H9 (cell line): Measurements from ENCODE around the gene RGL1. TPM values are rescaled to one million over a fixed set of nuclear protein-coding genes. Genes with fewer than 3 reads are reported as not detected.

ENCODE experiments used
- DNase-seq: peaks from one replicate; pipeline ENCODE4 v3.0.0-alpha.2; 2017
- H2AFZ ChIP-seq: one replicate; pipeline ENCODE4 v1.6.1; 2013; ENCODE audit warnings: mild to moderate bottlenecking, low read length, control low read depth, moderate library complexity
- H2AK5ac ChIP-seq: 2 replicates; pipeline ENCODE4 v1.6.1; 2013; ENCODE audit warnings: low read length, control low read depth, mixed read lengths; ENCODE audit not compliant: insufficient read length
- H2BK120ac ChIP-seq: one replicate; pipeline ENCODE4 v1.6.1; 2013; ENCODE audit warnings: low read depth, mild to moderate bottlenecking, low read length, control low read depth, inconsistent platforms; ENCODE audit not compliant: poor library complexity, severe bottlenecking
- H2BK12ac ChIP-seq: 2 replicates; pipeline ENCODE4 v1.6.1; 2013; ENCODE audit warnings: low read length, control low read depth, mixed read lengths, low read depth; ENCODE audit not compliant: insufficient read length
- H2BK15ac ChIP-seq: 2 replicates; pipeline ENCODE4 v1.6.1; 2013; ENCODE audit warnings: low read depth, low read length, control low read depth
- H2BK20ac ChIP-seq: one replicate; pipeline ENCODE4 v1.6.1; 2013; ENCODE audit warnings: low read depth, mild to moderate bottlenecking, low read length, control low read depth, inconsistent platforms; ENCODE audit not compliant: poor library complexity, severe bottlenecking
- H2BK5ac ChIP-seq: 2 replicates; pipeline ENCODE4 v1.6.1; 2013; ENCODE audit warnings: low read length, control low read depth, mixed read lengths; ENCODE audit not compliant: insufficient read length
- H3K14ac ChIP-seq: 2 replicates; pipeline ENCODE4 v1.6.1; 2013; ENCODE audit warnings: low read length, control low read depth; ENCODE audit not compliant: insufficient read depth
- H3K18ac ChIP-seq: 2 replicates; pipeline ENCODE4 v1.6.1; 2013; ENCODE audit warnings: low read depth, mild to moderate bottlenecking, mixed read lengths, low read length, control low read depth; ENCODE audit not compliant: insufficient read length
- H3K23ac ChIP-seq: 2 replicates; pipeline ENCODE4 v1.6.1; 2013; ENCODE audit warnings: low read length, control low read depth, mixed read lengths, low read depth; ENCODE audit not compliant: insufficient read length
- H3K23me2 ChIP-seq: 2 replicates; pipeline ENCODE4 v1.6.1; 2013; ENCODE audit warnings: low read depth, mild to moderate bottlenecking, mixed read lengths, low read length, control low read depth; ENCODE audit not compliant: insufficient read length, poor library complexity, severe bottlenecking
- H3K27ac ChIP-seq: 2 replicates; pipeline ENCODE4 v1.5.1; 2013; ENCODE audit warnings: low read length, control low read depth, mixed read lengths, low read depth; ENCODE audit not compliant: insufficient read length
- H3K27me3 ChIP-seq: 2 replicates; pipeline ENCODE4 v1.6.1; 2013; ENCODE audit warnings: low read length, control low read depth, inconsistent platforms; ENCODE audit not compliant: insufficient read depth
- H3K4ac ChIP-seq: 2 replicates; pipeline ENCODE4 v1.6.1; 2013; ENCODE audit warnings: low read depth, mild to moderate bottlenecking, control low read depth, inconsistent platforms, low read length, moderate library complexity
- H3K4me1 ChIP-seq: 2 replicates; pipeline ENCODE4 v1.6.1; 2013; ENCODE audit warnings: low read length, control low read depth, inconsistent platforms; ENCODE audit not compliant: insufficient read depth
- H3K4me2 ChIP-seq: 2 replicates; pipeline ENCODE4 v1.6.1; 2013; ENCODE audit warnings: low read length, control low read depth, mixed read lengths; ENCODE audit not compliant: insufficient read length, insufficient read depth
- H3K56ac ChIP-seq: 2 replicates; pipeline ENCODE4 v1.6.1; 2013; ENCODE audit warnings: low read depth, mild to moderate bottlenecking, mixed read lengths, low read length, control low read depth; ENCODE audit not compliant: insufficient read length
- H3K79me1 ChIP-seq: 2 replicates; pipeline ENCODE4 v1.6.1; 2013; ENCODE audit warnings: low read depth, mild to moderate bottlenecking, moderate library complexity, low read length, control low read depth, inconsistent platforms; ENCODE audit not compliant: insufficient read depth, poor library complexity, severe bottlenecking
- H3K79me2 ChIP-seq: 2 replicates; pipeline ENCODE4 v1.6.1; 2013; ENCODE audit warnings: low read length, control low read depth, inconsistent platforms; ENCODE audit not compliant: insufficient read depth
- H3K9ac ChIP-seq: 2 replicates; pipeline ENCODE4 v1.6.1; 2013; ENCODE audit warnings: low read length, control low read depth, mixed read lengths; ENCODE audit not compliant: insufficient read length; ENCODE audit errors: extremely low read depth
- H3K9me3 ChIP-seq: one replicate; pipeline ENCODE4 v1.6.1; 2013; ENCODE audit warnings: low read depth, low read length, inconsistent platforms; ENCODE audit not compliant: control insufficient read depth
- H3T11ph ChIP-seq: one replicate; pipeline ENCODE4 v1.6.1; 2013; ENCODE audit warnings: mild to moderate bottlenecking, low read length, control low read depth, inconsistent platforms
- H4K20me1 ChIP-seq: one replicate; pipeline ENCODE4 v1.6.1; 2013; ENCODE audit not compliant: control insufficient read depth, insufficient read length, insufficient read depth
- H4K5ac ChIP-seq: 2 replicates; pipeline ENCODE4 v1.6.1; 2013; ENCODE audit warnings: low read depth, mild to moderate bottlenecking, mixed read lengths, low read length, control low read depth; ENCODE audit not compliant: insufficient read length
- H4K8ac ChIP-seq: replicated peaks from 2 replicates; pipeline ENCODE4 v1.6.1; 2013; ENCODE audit warnings: low read length, control low read depth, mixed read lengths, low read depth; ENCODE audit not compliant: insufficient read length
- H4K91ac ChIP-seq: 2 replicates; pipeline ENCODE4 v1.6.1; 2013; ENCODE audit warnings: low read depth, mild to moderate bottlenecking, moderate library complexity, mixed read lengths, low read length, control low read depth; ENCODE audit not compliant: insufficient read length
- H3K27ac Mint-ChIP-seq, 3 experiments: 2 replicates in 2 of 3; 3 replicates in 1 of 3; pipeline ENCODE4 v1.8.0; 2020 to 2021; ENCODE audit warnings: mixed read lengths in 3 of 3, mild to moderate bottlenecking in 1 of 3, moderate library complexity in 1 of 3
- H3K27me3 Mint-ChIP-seq: 2 replicates; pipeline ENCODE4 v1.8.0; 2021; ENCODE audit warnings: low read depth, mild to moderate bottlenecking, moderate library complexity, mixed read lengths
- H3K36me3 Mint-ChIP-seq, 3 experiments: 2 replicates in 2 of 3; 3 replicates in 1 of 3; pipeline ENCODE4 v1.8.0; 2020 to 2021; ENCODE audit warnings: low read depth in 3 of 3, mixed read lengths in 3 of 3; ENCODE audit not compliant: insufficient read depth in 1 of 3
- H3K4me1 Mint-ChIP-seq, 2 experiments: 2 replicates each; pipeline ENCODE4 v1.8.0; 2020; ENCODE audit warnings: mixed read lengths in 2 of 2
- H3K4me3 Mint-ChIP-seq, 2 experiments: 2 replicates in 1 of 2; 3 replicates in 1 of 2; pipeline ENCODE4 v1.8.0; 2020 to 2021; ENCODE audit warnings: mild to moderate bottlenecking in 2 of 2, mixed read lengths in 2 of 2, moderate library complexity in 1 of 2
- H3K9me3 Mint-ChIP-seq, 2 experiments: 2 replicates in 1 of 2; 3 replicates in 1 of 2; pipeline ENCODE4 v1.8.0; 2020; ENCODE audit warnings: mild to moderate bottlenecking in 2 of 2, mixed read lengths in 2 of 2, moderate library complexity in 1 of 2
- WGBS: extraction: QIAGEN DNeasy Blood & Tissue Kit; methylation state at CpG from one replicate; pipeline ENCODE4 v1.1.7; 2013; ENCODE audit warnings: missing lambda C conversion rate, low lambda C conversion rate, mixed read lengths; ENCODE audit not compliant: insufficient read length; ENCODE audit errors: extremely low coverage; 5-methylcytosine and 5-hydroxymethylcytosine counted together
- total RNA-seq: library from RNA; stranded (reverse); gene quantifications from 2 replicates; pipeline ENCODE4 v1.2.1, GENCODE V29; 2021
- TF ChIP-seq, protein P1 (sequence below): fragments of 200-600 bp; sonication (generic); conservative IDR thresholded peaks from 3 replicates; pipeline ENCODE4 v1.8.0; 2021; ENCODE audit warnings: antibody characterized with exemption, mild to moderate bottlenecking

RGL1 gene
- total RNA-seq, 1 experiment from 2014 or later, result 1.4 TPM

DNA sequence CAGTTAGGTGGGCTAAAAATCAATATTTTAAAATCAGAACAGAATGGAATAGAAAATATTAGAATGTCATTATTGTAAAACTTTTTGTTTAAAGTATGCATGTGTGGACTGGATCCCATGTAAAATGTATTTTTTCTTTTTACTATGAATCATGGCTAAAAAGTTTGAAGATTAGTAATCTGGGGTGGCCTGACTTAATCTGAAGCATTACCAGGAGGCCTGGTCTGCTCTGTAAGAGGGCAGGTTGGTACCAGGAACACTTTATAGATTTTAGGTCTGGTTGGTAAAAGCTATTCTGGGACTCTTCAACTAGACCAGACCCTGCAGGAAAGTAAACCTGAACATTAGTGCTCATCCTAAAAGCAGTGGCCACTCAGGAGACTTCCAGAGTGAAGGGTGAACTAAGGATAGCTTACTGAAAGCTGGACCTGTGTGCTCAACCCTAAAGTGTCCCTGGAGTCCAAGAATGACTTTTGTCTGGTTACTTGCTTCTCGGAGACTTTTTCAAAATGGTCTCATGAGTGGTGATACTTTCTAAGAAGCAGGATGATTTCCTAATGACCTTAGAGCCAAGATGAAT, 16.5 kb downstream of the RGL1 start:
- DNase-seq, result no peak
- Histone ChIP-seq H3K79me2 (no peaks in the 10 kb centered on the region; the same call in 1 of the 2 replicates), H3K9me3 (no peaks in the 10 kb centered on the region), H2BK20ac (no peak overlapping the region), H3K56ac (no peak overlapping the region), H3K27me3 (no peaks in the 10 kb centered on the region), H3K18ac (no peak overlapping the region), H3K4me2 (no peak overlapping the region), H3K27ac (no peak overlapping the region), H2BK5ac (no peak overlapping the region), H3K4me1 (no peaks in the 10 kb centered on the region), H2BK120ac (no peak overlapping the region), H4K8ac (no peak overlapping the region), H3K4ac (no peak overlapping the region), H2AFZ (no peak overlapping the region), H3K14ac (no peak overlapping the region), H2AK5ac (no peak overlapping the region), H4K91ac (no peak overlapping the region), H3K79me1 (no peaks in the 10 kb centered on the region), H2BK15ac (no peak overlapping the region), H2BK12ac (no peak overlapping the region), H3T11ph (no peak overlapping the region), H4K5ac (no peak overlapping the region), H3K23ac (no peak overlapping the region), H3K9ac (no peak overlapping the region), H4K20me1 (no peaks in the 10 kb centered on the region), H3K23me2 (no peaks in the 10 kb centered on the region)
- Mint-ChIP-seq H3K4me3 (no peak overlapping the region), H3K9me3 (no peaks in the 10 kb centered on the region), H3K36me3 (no peaks in the 10 kb centered on the region), H3K27me3 (no peaks in the 10 kb centered on the region; the same call in 1 of the 2 replicates), H3K4me1 (peaks cover 0 to 5% of the 10 kb centered on the region in 2 experiments; a peak in 3 of 4 replicates), H3K27ac (no peak overlapping the region)
- no CpG with 5 or more reads among the region's 1 CpG for WGBS
- TF ChIP-seq, protein P1, sequence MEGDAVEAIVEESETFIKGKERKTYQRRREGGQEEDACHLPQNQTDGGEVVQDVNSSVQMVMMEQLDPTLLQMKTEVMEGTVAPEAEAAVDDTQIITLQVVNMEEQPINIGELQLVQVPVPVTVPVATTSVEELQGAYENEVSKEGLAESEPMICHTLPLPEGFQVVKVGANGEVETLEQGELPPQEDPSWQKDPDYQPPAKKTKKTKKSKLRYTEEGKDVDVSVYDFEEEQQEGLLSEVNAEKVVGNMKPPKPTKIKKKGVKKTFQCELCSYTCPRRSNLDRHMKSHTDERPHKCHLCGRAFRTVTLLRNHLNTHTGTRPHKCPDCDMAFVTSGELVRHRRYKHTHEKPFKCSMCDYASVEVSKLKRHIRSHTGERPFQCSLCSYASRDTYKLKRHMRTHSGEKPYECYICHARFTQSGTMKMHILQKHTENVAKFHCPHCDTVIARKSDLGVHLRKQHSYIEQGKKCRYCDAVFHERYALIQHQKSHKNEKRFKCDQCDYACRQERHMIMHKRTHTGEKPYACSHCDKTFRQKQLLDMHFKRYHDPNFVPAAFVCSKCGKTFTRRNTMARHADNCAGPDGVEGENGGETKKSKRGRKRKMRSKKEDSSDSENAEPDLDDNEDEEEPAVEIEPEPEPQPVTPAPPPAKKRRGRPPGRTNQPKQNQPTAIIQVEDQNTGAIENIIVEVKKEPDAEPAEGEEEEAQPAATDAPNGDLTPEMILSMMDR, result no peak
